Erythroblast (primary cell): ENCODE measurements around the gene SIAE.

ENCODE experiments used
- GATA1 ChIP-seq: IDR thresholded peaks from 2 replicates; pipeline ENCODE4 v1.6.1; 2011; ENCODE audit warnings: low read depth, mild to moderate bottlenecking, control low read depth, low read length, moderate library complexity
- POLR2A ChIP-seq: IDR thresholded peaks from 2 replicates; pipeline ENCODE4 v1.6.1; 2011; ENCODE audit warnings: mild to moderate bottlenecking, low read length

GRCh38 chr11:124700028-124700427, 26.5 kb upstream of the SIAE start:
- TF ChIP-seq POLR2A (no peak), GATA1 (no peak)
